Gastroesophageal sphincter (tissue), 4 donors: ENCODE data around the gene VPS8. TPM values are rescaled to one million over a fixed set of nuclear protein-coding genes. Genes with fewer than 3 reads are reported as not detected.
"Not testable (repeated sequence)": the region's sequence is repeated elsewhere in the genome, so short reads cannot be mapped to it uniquely, and the experiment has no call there.

Experiments
- ATAC-seq: fragments of 150-250 bp; one replicate; pipeline ENCODE4 v1.9.1; 2016; ENCODE audit warnings: mild to moderate bottlenecking, moderate library complexity
- H3K27ac ChIP-seq, 4 donors: fragments of 200-600 bp; sonication (generic) in 3 of 4; 1 replicate in 3 of 4; 2 replicates in 1 of 4; pipeline ENCODE4 v1.5.1; 2016 to 2019
- H3K27me3 ChIP-seq: fragments of 200-600 bp; sonication (generic); one replicate; pipeline ENCODE4 v1.5.1; 2019
- H3K36me3 ChIP-seq, 2 donors: fragments of 200-600 bp; sonication (generic); one replicate each; pipeline ENCODE4 v1.5.1; 2019; ENCODE audit warnings: control low read depth in 1 of 2
- H3K4me1 ChIP-seq, 3 donors: fragments of 200-600 bp; sonication (generic); 1 replicate in 2 of 3; 2 replicates in 1 of 3; pipeline ENCODE4 v1.5.1; 2016 to 2019; ENCODE audit warnings: control low read depth in 2 of 3
- H3K4me3 ChIP-seq, 2 donors: fragments of 200-600 bp; sonication (generic); one replicate each; pipeline ENCODE4 v1.5.1; 2019; ENCODE audit warnings: mild to moderate bottlenecking in 1 of 2, moderate library complexity in 1 of 2
- H3K9me3 ChIP-seq, 3 donors: fragments of 200-600 bp; sonication (generic); one replicate each; pipeline ENCODE4 v1.5.1; 2017 to 2019; ENCODE audit warnings: control low read depth in 2 of 3
- CTCF ChIP-seq, 4 experiments: fragments of 200-600 bp in 2 of 4; fragments of 450-650 bp in 2 of 4; sonication (generic) in 1 of 4; IDR thresholded peaks; one replicate each; pipeline ENCODE4 v1.5.1; 2017 to 2019; ENCODE audit warnings: antibody characterized with exemption in 4 of 4, mild to moderate bottlenecking in 2 of 4, moderate library complexity in 2 of 4
- EP300 ChIP-seq: sonication (generic); formaldehyde crosslinking; IDR thresholded peaks from one replicate; pipeline ENCODE4 v1.6.1; 2017; ENCODE audit warnings: antibody characterized with exemption, mild to moderate bottlenecking
- POLR2A ChIP-seq, 2 donors: fragments of 450-650 bp; IDR thresholded peaks; one replicate each; pipeline ENCODE4 v1.6.1; 2017; ENCODE audit warnings: antibody characterized with exemption in 2 of 2, mild to moderate bottlenecking in 2 of 2, moderate library complexity in 1 of 2
- POLR2AphosphoS5 ChIP-seq: sonication (generic); formaldehyde crosslinking; IDR thresholded peaks from one replicate; pipeline ENCODE4 v1.6.1; 2017; ENCODE audit warnings: antibody characterized with exemption
- WGBS, 2 donors: methylation state at CpG; one replicate each; pipeline ENCODE4 v1.1.5; 2018; ENCODE audit warnings: low coverage in 1 of 2; 5-methylcytosine and 5-hydroxymethylcytosine counted together
- total RNA-seq, 4 donors: library from RNA; depleted of rRNA; stranded (reverse); fragments of >200 nt; gene quantifications; one replicate each; pipeline ENCODE4 v1.1.0, GENCODE V29; 2016

The VPS8 gene
- total RNA-seq, 4 donors from 2014 or later: 27.1 to 72.5 (median 40.8) TPM

- H3K9me3 ChIP-seq: no peaks in the 10 kb centered on the region
- ATAC-seq: no peak
- H3K27ac ChIP-seq: no peak overlapping the region
- peaks cover 0 to 50% of the 10 kb centered on the region in 2 donors for H3K36me3 ChIP-seq
- WGBS, 2 donors: 90 to 92% methylated on average over 3 of the region's 3 CpGs
- H3K4me1 ChIP-seq: no peaks in the 10 kb centered on the region
- no peaks in the 10 kb centered on the region for H3K27me3 ChIP-seq
- no peak for TF ChIP-seq POLR2AphosphoS5
- no peak overlapping the region for H3K4me3 ChIP-seq
Observed at GRCh38 chr3:184946917-184947316, 135.0 kb downstream of the VPS8 start.

GRCh38 chr3:184949251-184949965 is 137.4 kb downstream of the VPS8 start:
- WGBS, 2 donors: 73 to 93% methylated on average over 3 to 4 of the region's 4 CpGs
- H3K4me3 ChIP-seq: no peak overlapping the region
- H3K27me3 ChIP-seq: no peaks in the 10 kb centered on the region
- H3K9me3 ChIP-seq: no peaks in the 10 kb centered on the region
- TF ChIP-seq POLR2AphosphoS5 (no peak), CTCF (IDR thresholded peaks at IDR 0.05) (no peak), POLR2A (IDR thresholded peaks at IDR 0.05) (no peak), EP300 (no peak)
- no peaks in the 10 kb centered on the region for H3K4me1 ChIP-seq
- ATAC-seq: no peak
- H3K27ac ChIP-seq: no peak overlapping the region
- H3K36me3 ChIP-seq: peaks cover 0 to 33% of the 10 kb centered on the region in 2 donors

- ATAC-seq, H3K27ac ChIP-seq, H3K9me3 ChIP-seq, H3K4me3 ChIP-seq, H3K4me1 ChIP-seq, H3K27me3 ChIP-seq: not testable (repeated sequence)
- peaks cover 0 to 26% of the 10 kb centered on the region in 2 donors for H3K36me3 ChIP-seq
- WGBS, 2 donors: 80 to 88% methylated on average over 1 of the region's 1 CpG
Observed at GRCh38 chr3:184950816-184951215, 138.8 kb downstream of the VPS8 start.

GRCh38 chr3:184952671-184953070 is 140.7 kb downstream of the VPS8 start:
- TF ChIP-seq EP300 (no peak), CTCF (IDR thresholded peaks at IDR 0.05) (no peak), POLR2A (IDR thresholded peaks at IDR 0.05) (no peak)
- H3K27me3 ChIP-seq: no peaks in the 10 kb centered on the region
- no peak overlapping the region for H3K4me3 ChIP-seq
- ATAC-seq: no peak
- 81 to 87% methylated on average over 3 of the region's 3 CpGs for WGBS, 2 donors
- peaks cover 0 to 24% of the 10 kb centered on the region in 2 donors for H3K36me3 ChIP-seq
- no peak overlapping the region for H3K27ac ChIP-seq
- H3K9me3 ChIP-seq: no peaks in the 10 kb centered on the region
- H3K4me1 ChIP-seq: no peaks in the 10 kb centered on the region

GRCh38 chr3:184953401-184953800 is 141.4 kb downstream of the VPS8 start:
- TF ChIP-seq POLR2AphosphoS5 (no peak), EP300 (no peak), CTCF (IDR thresholded peaks at IDR 0.05) (no peak), POLR2A (IDR thresholded peaks at IDR 0.05) (no peak)
- no peaks in the 10 kb centered on the region for H3K27me3 ChIP-seq
- no peak for ATAC-seq
- no peaks in the 10 kb centered on the region for H3K9me3 ChIP-seq
- 40 to 73% methylated on average over 1 to 2 of the region's 2 CpGs for WGBS, 2 donors
- no peak overlapping the region for H3K27ac ChIP-seq
- H3K36me3 ChIP-seq: peaks cover 0 to 31% of the 10 kb centered on the region in 2 donors
- no peaks in the 10 kb centered on the region for H3K4me1 ChIP-seq
- no peak overlapping the region for H3K4me3 ChIP-seq

- Histone ChIP-seq H3K9me3 (no peaks in the 10 kb centered on the region), H3K4me1 (no peaks in the 10 kb centered on the region), H3K27ac (no peak overlapping the region), H3K36me3 (peaks cover 0 to 37% of the 10 kb centered on the region in 2 donors), H3K4me3 (no peak overlapping the region), H3K27me3 (no peaks in the 10 kb centered on the region)
- TF ChIP-seq EP300: no peak
- TF ChIP-seq POLR2AphosphoS5: no peak
- TF ChIP-seq POLR2A (IDR thresholded peaks at IDR 0.05): no peak
- ATAC-seq: no peak
- 88 to 100% methylated on average over 2 to 3 of the region's 3 CpGs for WGBS, 2 donors
Observed at GRCh38 chr3:184954251-184954650, 142.3 kb downstream of the VPS8 start.

GRCh38 chr3:184954851-184955250 is 142.9 kb downstream of the VPS8 start:
- 98 to 99% methylated on average over 6 to 8 of the region's 8 CpGs for WGBS, 2 donors
- not testable (repeated sequence) for ATAC-seq, H3K4me3 ChIP-seq, H3K27ac ChIP-seq, H3K27me3 ChIP-seq, H3K4me1 ChIP-seq, H3K9me3 ChIP-seq
- peaks cover 0 to 37% of the 10 kb centered on the region in 2 donors for H3K36me3 ChIP-seq
